CD14-positive monocyte (primary cell): ENCODE results near the gene MORF4L1. TPM values are rescaled to one million over a fixed set of nuclear protein-coding genes. Genes with fewer than 3 reads are reported as not detected.

ENCODE experiments used
- DNase-seq, 3 donors: peaks; one replicate each; pipeline ENCODE4 v3.0.0-alpha.2; 2011 to 2022
- H2AFZ ChIP-seq: 2 replicates; pipeline ENCODE4 v1.6.0; 2012; ENCODE audit warnings: mild to moderate bottlenecking, low read depth, low read length, inconsistent platforms; ENCODE audit not compliant: insufficient read depth, poor library complexity, severe bottlenecking
- H3K27ac ChIP-seq, 2 donors: 1 replicate in 1 of 2; 2 replicates in 1 of 2; pipeline ENCODE4 v1.5.1; 2012 to 2013; ENCODE audit warnings: low read length in 2 of 2, control low read depth in 1 of 2, inconsistent platforms in 1 of 2, low read depth in 1 of 2, mild to moderate bottlenecking in 1 of 2
- H3K27me3 ChIP-seq, 2 donors: one replicate each; pipeline versions ENCODE4 v1.6.0 to v1.6.1; 2011 to 2013; ENCODE audit warnings: low read length in 2 of 2; ENCODE audit not compliant: control insufficient read depth in 2 of 2, insufficient read depth in 2 of 2
- H3K36me3 ChIP-seq, 2 donors: replicated peaks in 1 of 2; 1 replicate in 1 of 2; 2 replicates in 1 of 2; pipeline versions ENCODE4 v1.5.1 to v1.6.1; 2012 to 2013; ENCODE audit warnings: low read length in 2 of 2, control low read depth in 1 of 2, inconsistent platforms in 1 of 2, mild to moderate bottlenecking in 1 of 2; ENCODE audit not compliant: insufficient read depth in 2 of 2, control insufficient read depth in 1 of 2
- H3K4me1 ChIP-seq, 2 donors: 1 replicate in 1 of 2; 2 replicates in 1 of 2; pipeline versions ENCODE4 v1.5.1 to v1.6.1; 2012 to 2013; ENCODE audit warnings: low read length in 2 of 2, control low read depth in 1 of 2, inconsistent platforms in 1 of 2, mild to moderate bottlenecking in 1 of 2, moderate library complexity in 1 of 2; ENCODE audit not compliant: insufficient read depth in 2 of 2, control insufficient read depth in 1 of 2
- H3K4me2 ChIP-seq: replicated peaks from 2 replicates; pipeline ENCODE3; 2012; ENCODE audit warnings: low read length, moderate library complexity, mild to moderate bottlenecking; ENCODE audit not compliant: poor library complexity, severe bottlenecking; ENCODE audit errors: extremely low read depth
- H3K4me3 ChIP-seq, 3 experiments: fragments of 200-600 bp in 1 of 3; sonication (generic) in 1 of 3; replicated peaks in 1 of 3; 1 replicate in 2 of 3; 2 replicates in 1 of 3; pipeline ENCODE4 v1.5.1; 2011 to 2013; ENCODE audit warnings: low read length in 3 of 3, mild to moderate bottlenecking in 3 of 3, control low read depth in 2 of 3, low read depth in 2 of 3, inconsistent platforms in 1 of 3, moderate library complexity in 1 of 3
- H3K79me2 ChIP-seq: 2 replicates; pipeline ENCODE4 v1.6.0; 2012; ENCODE audit warnings: mild to moderate bottlenecking, control low read depth, inconsistent platforms, low read length, moderate library complexity; ENCODE audit not compliant: insufficient read depth
- H3K9ac ChIP-seq: 2 replicates; pipeline ENCODE4 v1.6.0; 2017; ENCODE audit warnings: low read length, mild to moderate bottlenecking; ENCODE audit not compliant: insufficient read depth, poor library complexity, severe bottlenecking
- H3K9me3 ChIP-seq, 2 donors: replicated peaks in 1 of 2; 1 replicate in 1 of 2; 2 replicates in 1 of 2; pipeline versions ENCODE4 v1.5.1 to v1.6.1; 2012 to 2013; ENCODE audit warnings: low read length in 2 of 2, control low read depth in 1 of 2; ENCODE audit not compliant: control insufficient read depth in 1 of 2, insufficient read depth in 1 of 2
- H4K20me1 ChIP-seq: 2 replicates; pipeline ENCODE4 v1.6.0; 2012; ENCODE audit warnings: mild to moderate bottlenecking, low read length, control low read depth, moderate library complexity; ENCODE audit not compliant: insufficient read depth
- H3K27ac Mint-ChIP-seq, 7 donors: one replicate each; pipeline ENCODE4 v1.8.0; 2020; ENCODE audit warnings: mild to moderate bottlenecking in 7 of 7, mixed read lengths in 7 of 7, moderate library complexity in 6 of 7, inconsistent platforms in 2 of 7
- H3K27me3 Mint-ChIP-seq, 3 donors: one replicate each; pipeline ENCODE4 v1.8.0; 2021 to 2022; ENCODE audit warnings: low read depth in 3 of 3, mild to moderate bottlenecking in 3 of 3, mixed read lengths in 3 of 3, moderate library complexity in 3 of 3, inconsistent platforms in 1 of 3
- H3K36me3 Mint-ChIP-seq, 2 donors: one replicate each; pipeline ENCODE4 v1.8.0; 2020; ENCODE audit warnings: mixed read lengths in 2 of 2, inconsistent platforms in 1 of 2, mild to moderate bottlenecking in 1 of 2
- H3K4me1 Mint-ChIP-seq: one replicate; pipeline ENCODE4 v1.8.0; 2020; ENCODE audit warnings: mild to moderate bottlenecking, mixed read lengths
- H3K4me3 Mint-ChIP-seq, 2 donors: one replicate each; pipeline ENCODE4 v1.8.0; 2020; ENCODE audit warnings: mild to moderate bottlenecking in 2 of 2, mixed read lengths in 2 of 2, moderate library complexity in 1 of 2
- H3K9me3 Mint-ChIP-seq, 7 donors: one replicate each; pipeline ENCODE4 v1.8.0; 2020 to 2022; ENCODE audit warnings: mixed read lengths in 7 of 7, mild to moderate bottlenecking in 6 of 7, moderate library complexity in 6 of 7, inconsistent platforms in 2 of 7
- CTCF ChIP-seq: fragments of 200-600 bp; IDR thresholded peaks from one replicate; pipeline ENCODE4 v1.8.0; 2022; ENCODE audit warnings: antibody characterized with exemption, mild to moderate bottlenecking
- WGBS: methylation state at CpG from one replicate; pipeline ENCODE4 v1.1.5; 2013; ENCODE audit warnings: missing lambda C conversion rate; ENCODE audit not compliant: insufficient coverage; 5-methylcytosine and 5-hydroxymethylcytosine counted together
- intact Hi-C, 2 donors: fragments of 100-400 bp; cut with micrococcal nuclease; formaldehyde crosslinking; loops; one replicate each; pipeline versions ENCODE4 v1.15.0 to v1.15.1; 2023
- polyA minus RNA-seq: library from RNA; depleted of rRNA, polyadenylated mRNA; stranded (reverse); fragments of >200 nt; gene quantifications from 2 replicates; pipeline ENCODE4 v1.2.3, GENCODE V29; 2012
- polyA plus RNA-seq, 3 donors: library from polyadenylated mRNA; depleted of rRNA in 1 of 3; unstranded in 2 of 3; stranded (reverse) in 1 of 3; fragments of 300-500 nt in 2 of 3; fragments of >200 nt in 1 of 3; fragmentation: Illumina TruSeq in 2 of 3; gene quantifications; 1 replicate in 2 of 3; 2 replicates in 1 of 3; pipeline ENCODE4 v1.2.3, GENCODE V29; 2012 to 2021
- total RNA-seq, 12 experiments: library from RNA in 1 of 12; stranded (reverse) in 1 of 12; fragments of 120-200 nt in 1 of 12; gene quantifications; one replicate each; pipeline ENCODE4 v1.2.4 and lab custom pipeline; 2013 to 2026; ENCODE audit warnings: mixed read lengths in 6 of 12, inconsistent platforms in 1 of 12

Gene MORF4L1
- 172 TPM for total RNA-seq (2013)
- polyA plus RNA-seq (100 to 1,000 TPM; 191 to 242 (median 224) TPM), polyA minus RNA-seq (52.5 and 77.9 TPM in 2 replicates), total RNA-seq (lab: John Stamatoyannopoulos, UW) (129 to 279 (median 195) reads per million in 11 experiments)

- Mint-ChIP-seq H3K27me3 (peaks cover 1 to 2% (median 2%) of the 10 kb centered on the region in 3 donors), H3K4me1 (peaks cover 27% of the 10 kb centered on the region), H3K9me3 (peaks cover 0 to 3% (median 0%) of the 10 kb centered on the region in 7 donors), H3K27ac (peak within 1 kb of the TSS; percentile 100), H3K4me3 (peak within 1 kb of the TSS; percentile 97 to 98), H3K36me3 (no peaks in the 10 kb centered on the region)
- peaks cover 34 to 35% of the 10 kb centered on the region in 2 donors for H3K4me1 ChIP-seq
- H3K4me2 ChIP-seq: peak within 1 kb of the TSS; percentile 91
- no peaks in the 10 kb centered on the region for H3K9me3 ChIP-seq
- H3K27me3 ChIP-seq: no peaks in the 10 kb centered on the region
- H3K4me3 ChIP-seq: peak within 1 kb of the TSS; percentile 95 to 100 (median 96)
- H2AFZ ChIP-seq: peak within 1 kb of the TSS; percentile 78
- H3K36me3 ChIP-seq: no peaks in the 10 kb centered on the region
- intact Hi-C loops: loop anchor here (10.0 kb wide), 3 partner anchors 72 to 1282 kb away; partner anchors contain the start of genes CTSH (in 1 of the 2) and FAH (in 1 of the 2)
- peak; percentile 90 to 95 (median 91) for DNase-seq
- 3% methylated on average over 32 of the region's 52 CpGs for WGBS
- H3K9ac ChIP-seq: peak within 1 kb of the TSS; percentile 100
- peak within 1 kb of the TSS; percentile 98 to 100 for H3K27ac ChIP-seq
- TF ChIP-seq CTCF: no peak
- H4K20me1 ChIP-seq: peaks cover 39% of the 10 kb centered on the region
- peaks cover 50% of the 10 kb centered on the region for H3K79me2 ChIP-seq
Observed at GRCh38 chr15:78872155-78872971, at the start of gene MORF4L1. MORF4L1 (plus strand) TSS chr15:78872890; CDS start chr15:78873018, 128 bp downstream.

- Histone ChIP-seq H3K4me2 (no peak overlapping the region), H3K9ac (no peak overlapping the region), H3K9me3 (no peaks in the 10 kb centered on the region), H3K4me1 (peaks cover 0 to 4% of the 10 kb centered on the region in 2 donors), H4K20me1 (no peaks in the 10 kb centered on the region), H3K36me3 (no peaks in the 10 kb centered on the region), H3K4me3 (no peak overlapping the region), H3K27ac (no peak overlapping the region), H3K27me3 (peaks cover 0 to 14% of the 10 kb centered on the region in 2 donors), H3K79me2 (no peaks in the 10 kb centered on the region), H2AFZ (no peak overlapping the region)
- Mint-ChIP-seq H3K27me3 (peaks cover 16 to 32% (median 25%) of the 10 kb centered on the region in 3 donors), H3K27ac (no peak overlapping the region), H3K36me3 (no peaks in the 10 kb centered on the region), H3K4me3 (no peak overlapping the region), H3K4me1 (peaks cover 11% of the 10 kb centered on the region), H3K9me3 (peaks cover 0 to 7% (median 0%) of the 10 kb centered on the region in 7 donors)
- intact Hi-C loops: no loop called here
- no peak for DNase-seq
- 83% methylated on average over 2 of the region's 2 CpGs for WGBS
- no peak for TF ChIP-seq CTCF
Observed at GRCh38 chr15:78828920-78829319, 43.8 kb upstream of the MORF4L1 start.
